GM06990 (cell line): ENCODE measurements around the gene KCTD19.

Experiments
- DNase-seq: peaks from one replicate; pipeline ENCODE4 v3.0.0-alpha.2; 2011; ENCODE audit not compliant: insufficient read length; ENCODE audit errors: extremely low read depth
- H3K27me3 ChIP-seq: replicated peaks from 2 replicates; pipeline ENCODE4 v1.6.0; 2011; ENCODE audit warnings: low read length; ENCODE audit not compliant: control insufficient read depth, insufficient read depth
- H3K36me3 ChIP-seq: 2 replicates; pipeline ENCODE4 v1.5.1; 2011; ENCODE audit warnings: low read length; ENCODE audit not compliant: control insufficient read depth, insufficient read depth
- H3K4me3 ChIP-seq: replicated peaks from 2 replicates; pipeline ENCODE4 v1.5.1; 2011; ENCODE audit warnings: low read depth, mild to moderate bottlenecking, control low read depth, low read length
- TF ChIP-seq, protein P1 (sequence below): IDR thresholded peaks from 2 replicates; pipeline ENCODE4 v1.5.1; 2011; ENCODE audit warnings: low read length, control low read depth, mild to moderate bottlenecking, inconsistent platforms; ENCODE audit not compliant: insufficient read depth, poor library complexity, severe bottlenecking

KCTD19 gene

DNA sequence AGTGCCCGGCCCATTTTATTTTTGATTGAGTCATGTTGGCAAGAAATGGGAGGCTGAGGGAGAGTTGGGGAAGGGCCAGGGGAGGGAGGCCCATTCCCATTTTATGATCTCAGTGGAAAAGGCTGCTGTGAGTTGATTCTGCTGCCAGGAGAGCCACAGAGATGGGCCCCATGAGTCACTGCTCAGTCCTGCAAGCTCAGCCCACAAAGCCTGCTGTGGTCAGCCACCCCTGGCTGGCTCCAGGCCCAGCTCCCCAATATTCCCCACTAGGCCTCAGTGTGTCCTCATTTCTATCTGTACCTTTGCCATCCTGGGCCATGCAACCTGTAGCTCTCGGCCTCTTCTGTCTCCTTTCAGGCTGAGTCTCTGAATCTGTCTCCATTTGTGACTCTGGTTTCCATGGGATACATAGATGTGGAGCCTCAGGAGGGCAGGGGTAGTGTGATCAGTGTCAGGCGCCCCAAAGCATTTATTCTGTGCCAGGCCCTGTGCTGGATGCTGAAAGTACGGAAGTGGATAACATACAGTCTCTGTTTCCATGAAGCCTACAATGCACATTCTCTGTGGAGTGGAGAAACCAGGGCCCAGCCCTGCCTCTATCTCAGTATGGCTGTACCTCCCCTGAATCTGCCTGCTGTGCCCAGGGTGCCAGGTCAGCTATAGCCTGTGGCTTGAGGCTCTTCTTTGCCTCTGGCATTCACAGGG lies 49.1 kb downstream of the KCTD19 start:
- Histone ChIP-seq H3K36me3 (no peaks in the 10 kb centered on the region; the same call in 1 of the 2 replicates), H3K4me3 (no peak overlapping the region), H3K27me3 (no peaks in the 10 kb centered on the region; the same call in 1 of the 2 replicates)
- TF ChIP-seq, protein P1, sequence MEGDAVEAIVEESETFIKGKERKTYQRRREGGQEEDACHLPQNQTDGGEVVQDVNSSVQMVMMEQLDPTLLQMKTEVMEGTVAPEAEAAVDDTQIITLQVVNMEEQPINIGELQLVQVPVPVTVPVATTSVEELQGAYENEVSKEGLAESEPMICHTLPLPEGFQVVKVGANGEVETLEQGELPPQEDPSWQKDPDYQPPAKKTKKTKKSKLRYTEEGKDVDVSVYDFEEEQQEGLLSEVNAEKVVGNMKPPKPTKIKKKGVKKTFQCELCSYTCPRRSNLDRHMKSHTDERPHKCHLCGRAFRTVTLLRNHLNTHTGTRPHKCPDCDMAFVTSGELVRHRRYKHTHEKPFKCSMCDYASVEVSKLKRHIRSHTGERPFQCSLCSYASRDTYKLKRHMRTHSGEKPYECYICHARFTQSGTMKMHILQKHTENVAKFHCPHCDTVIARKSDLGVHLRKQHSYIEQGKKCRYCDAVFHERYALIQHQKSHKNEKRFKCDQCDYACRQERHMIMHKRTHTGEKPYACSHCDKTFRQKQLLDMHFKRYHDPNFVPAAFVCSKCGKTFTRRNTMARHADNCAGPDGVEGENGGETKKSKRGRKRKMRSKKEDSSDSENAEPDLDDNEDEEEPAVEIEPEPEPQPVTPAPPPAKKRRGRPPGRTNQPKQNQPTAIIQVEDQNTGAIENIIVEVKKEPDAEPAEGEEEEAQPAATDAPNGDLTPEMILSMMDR, result no peak
- DNase-seq, result no peak

DNA sequence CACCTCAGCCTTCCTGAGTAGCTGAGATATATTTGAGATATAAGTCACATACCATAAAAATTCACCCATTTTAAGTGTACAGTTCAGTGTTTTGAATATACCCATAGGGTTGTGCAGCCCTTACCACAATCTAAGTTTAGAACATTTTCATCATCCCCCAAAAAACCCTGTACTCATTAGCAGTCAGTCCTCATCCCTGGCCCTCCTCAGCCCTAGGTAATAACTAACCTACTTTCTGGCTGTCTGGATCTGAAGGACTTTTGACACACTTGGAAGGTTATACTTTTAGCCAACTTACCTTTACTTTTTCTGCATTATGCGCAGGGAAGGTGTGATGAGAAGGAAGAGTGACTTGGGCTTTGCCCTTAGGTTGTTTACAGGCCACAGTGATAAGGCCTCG lies 51.2 kb downstream of the KCTD19 start:
- Histone ChIP-seq H3K4me3 (no peak overlapping the region), H3K27me3 (no peaks in the 10 kb centered on the region), H3K36me3 (no peaks in the 10 kb centered on the region; the same call in 1 of the 2 replicates)
- DNase-seq, result no peak
- TF ChIP-seq, protein P1, result no peak

DNA sequence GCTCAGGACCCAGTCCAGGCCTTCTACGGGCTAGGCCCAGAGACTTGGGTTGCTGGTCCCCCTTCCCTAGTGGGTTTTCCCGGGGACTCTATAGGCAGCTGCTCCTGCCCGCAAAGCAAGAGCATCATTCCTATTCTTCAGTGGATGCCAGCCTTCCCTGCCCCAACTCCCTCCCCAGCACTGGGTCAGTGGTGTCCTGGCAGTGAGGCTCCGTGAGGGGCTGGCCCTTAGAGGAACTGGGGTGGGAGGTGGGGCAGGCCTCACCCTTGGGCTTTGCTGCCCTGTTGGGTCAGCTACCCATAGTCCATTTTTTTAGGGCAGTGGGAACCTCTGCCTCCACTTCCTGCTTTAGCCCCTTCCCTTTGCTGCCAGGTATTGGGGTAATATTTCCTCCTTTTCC lies 55.1 kb downstream of the KCTD19 start:
- TF ChIP-seq, protein P1, result no peak
- no peak overlapping the region for H3K4me3 ChIP-seq

DNA sequence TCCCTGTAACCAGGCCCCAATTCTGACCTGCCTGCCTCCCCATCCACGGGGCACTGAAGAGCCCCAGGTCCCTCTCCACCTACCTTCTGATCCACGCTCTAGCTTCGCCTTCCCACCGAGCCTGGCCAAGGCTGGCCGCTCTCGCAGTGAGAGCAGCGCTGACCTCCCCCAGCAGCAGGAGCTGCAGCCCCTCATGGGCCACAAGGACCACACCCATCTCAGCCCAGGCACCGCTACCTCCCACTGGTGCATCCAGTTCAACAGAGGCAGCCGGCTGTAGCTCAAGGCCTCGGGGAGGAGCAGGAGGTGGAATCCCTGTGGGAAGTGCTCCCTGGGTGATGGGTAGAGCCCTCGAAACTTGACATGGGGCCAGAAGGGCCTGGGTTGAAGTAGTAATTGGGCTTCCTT lies 55.6 kb downstream of the KCTD19 start:
- no peaks in the 10 kb centered on the region for H3K36me3 ChIP-seq
- no peak overlapping the region for H3K4me3 ChIP-seq
- DNase-seq, result no peak
- TF ChIP-seq, protein P1, result no peak
- H3K27me3 ChIP-seq, result no peaks in the 10 kb centered on the region

More for the DNA sequence above, 55.1 kb downstream of the KCTD19 start:
- H3K27me3 ChIP-seq, result no peaks in the 10 kb centered on the region
- DNase-seq, result no peak
- H3K36me3 ChIP-seq, result no peaks in the 10 kb centered on the region; the same call in 1 of the 2 replicates

DNA sequence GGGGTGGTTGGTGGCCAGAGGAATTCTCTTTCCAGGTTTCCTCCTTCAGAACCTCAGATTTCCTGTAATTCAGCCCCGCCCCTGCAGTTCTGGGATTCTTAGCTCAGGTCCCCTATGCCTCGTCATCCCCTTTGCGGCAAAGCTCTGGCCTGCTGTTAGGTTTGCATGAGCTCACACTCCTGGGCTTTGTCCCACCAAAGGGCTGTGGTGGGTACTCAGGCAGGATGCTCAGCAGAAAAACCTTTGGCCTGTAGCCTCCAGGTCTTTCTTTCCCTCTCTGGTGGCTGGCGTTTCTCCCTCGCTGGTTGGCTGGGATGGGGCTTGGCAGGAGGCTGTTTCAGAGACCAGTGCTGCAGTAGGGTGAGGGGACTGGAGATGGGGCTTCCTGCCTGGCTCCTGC lies 56.8 kb downstream of the KCTD19 start:
- H3K27me3 ChIP-seq, result no peaks in the 10 kb centered on the region
- TF ChIP-seq, protein P1, result no peak
- H3K36me3 ChIP-seq, result no peaks in the 10 kb centered on the region
- no peak overlapping the region for H3K4me3 ChIP-seq
- DNase-seq, result no peak

DNA sequence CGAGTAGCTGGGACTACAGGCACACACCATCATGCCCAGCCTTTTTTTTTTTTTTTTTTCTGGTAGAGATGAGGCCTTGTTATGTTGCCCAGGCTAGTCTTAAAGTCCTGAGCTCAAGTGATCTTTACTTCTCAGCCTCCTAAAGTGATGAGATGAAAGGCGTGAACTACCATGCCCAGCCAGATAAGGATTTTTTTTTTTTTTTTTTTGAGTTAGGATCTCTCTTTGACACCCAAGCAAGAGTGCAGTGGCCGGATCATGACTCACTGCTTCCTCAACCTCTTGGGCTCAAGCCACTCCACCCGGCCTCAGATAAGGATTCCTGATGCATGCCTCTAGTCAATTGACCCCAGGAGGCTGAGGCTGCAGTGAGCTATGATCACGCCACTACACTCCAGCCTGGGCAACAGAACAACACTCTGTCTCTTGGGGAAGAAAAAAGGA lies 58.4 kb downstream of the KCTD19 start:
- TF ChIP-seq, protein P1, result no peak
- Histone ChIP-seq H3K27me3 (no peaks in the 10 kb centered on the region), H3K36me3 (no peaks in the 10 kb centered on the region), H3K4me3 (no peak overlapping the region)
- DNase-seq, result no peak
